NCI-H748 treated with DMSO at 0.1 percent for 48 hours (cell line): Measurements from ENCODE around the gene CTNS.
"Not testable (repeated sequence)": the region's sequence is repeated elsewhere in the genome, so short reads cannot be mapped to it uniquely, and the experiment has no call there.

Experiments used
- DNase-seq: peaks from one replicate; lab custom pipeline; 2025; lab: John Stamatoyannopoulos, UW

The CTNS gene

GRCh38 chr17:3685174-3685573, 48.6 kb downstream of the CTNS start:
- DNase-seq, result no peak

- no peak for DNase-seq
These were observed 51.5 kb downstream of the CTNS start for GRCh38 chr17:3688027-3688553.

- no peak for DNase-seq
These were observed 52.3 kb downstream of the CTNS start for GRCh38 chr17:3688852-3689261.

DNA sequence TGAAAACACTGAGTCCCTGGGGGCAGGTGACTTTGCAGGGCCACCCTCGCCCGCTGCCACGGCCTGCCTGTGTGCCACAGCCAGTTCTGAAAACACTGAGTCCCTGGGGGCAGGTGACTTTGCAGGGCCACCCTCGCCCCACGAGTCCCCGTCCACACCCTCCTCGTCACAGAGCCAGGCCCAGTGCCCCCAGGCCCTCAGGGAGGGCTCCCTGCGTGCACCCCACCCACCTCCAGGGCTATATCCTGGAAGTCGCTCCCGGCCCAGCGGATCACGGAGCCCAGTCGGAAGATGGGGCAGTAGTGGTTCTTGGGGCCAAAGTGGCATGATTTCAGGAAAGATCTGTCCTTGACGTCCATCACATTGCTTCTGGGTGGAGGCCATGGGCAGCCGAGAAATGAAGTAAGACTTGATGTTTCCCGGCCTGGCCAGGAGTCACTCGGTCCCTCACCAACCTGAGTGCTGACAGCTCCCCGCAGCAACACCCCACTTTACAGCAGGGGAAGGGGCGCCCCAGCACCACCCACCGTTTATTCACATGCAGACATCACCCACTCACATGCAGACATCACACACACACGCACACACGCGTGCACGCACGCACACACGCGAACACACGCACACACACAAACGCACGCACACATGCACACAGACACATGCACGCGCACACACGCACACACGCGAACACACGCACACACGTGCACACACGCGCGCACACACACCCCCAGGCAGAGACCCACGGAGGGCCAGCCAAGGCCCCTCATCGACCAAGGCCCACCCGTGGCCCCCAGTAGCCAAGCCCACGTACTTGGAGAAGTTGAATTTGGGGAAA, 52.9 kb downstream of the CTNS start:
- no peak for DNase-seq

GRCh38 chr17:3690094-3690715, 53.6 kb downstream of the CTNS start:
- DNase-seq, result no peak

DNA sequence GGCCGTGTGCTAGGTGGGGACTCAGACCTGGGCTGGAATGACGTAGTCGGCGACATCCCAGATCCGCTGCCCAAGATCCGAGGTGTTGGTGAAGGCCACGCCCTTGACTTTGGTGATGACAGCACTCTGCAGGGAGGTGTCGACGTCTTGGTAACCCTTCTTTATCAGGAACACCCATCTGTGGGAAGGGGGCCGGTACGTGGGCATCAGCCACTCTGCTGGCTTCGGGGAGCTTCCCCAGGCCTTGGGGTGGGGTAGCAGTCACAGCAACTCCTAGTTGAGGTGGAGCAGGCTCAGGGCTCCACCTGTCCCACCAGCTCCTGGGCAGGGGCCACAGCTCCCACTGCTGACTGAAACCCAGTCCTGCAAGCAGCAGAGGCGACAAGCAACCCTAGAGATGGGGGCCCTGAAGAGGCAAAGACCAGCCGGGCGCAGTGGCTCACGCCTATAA, 55.1 kb downstream of the CTNS start:
- DNase-seq, result no peak

- DNase-seq, result no peak
These were observed 55.8 kb downstream of the CTNS start for GRCh38 chr17:3692346-3692745.

- no peak for DNase-seq
These were observed 56.6 kb downstream of the CTNS start for GRCh38 chr17:3693141-3693540.

GRCh38 chr17:3693829-3694231, 57.3 kb downstream of the CTNS start:
- no peak for DNase-seq

GRCh38 chr17:3695129-3695722, 58.7 kb downstream of the CTNS start:
- no peak for DNase-seq

DNA sequence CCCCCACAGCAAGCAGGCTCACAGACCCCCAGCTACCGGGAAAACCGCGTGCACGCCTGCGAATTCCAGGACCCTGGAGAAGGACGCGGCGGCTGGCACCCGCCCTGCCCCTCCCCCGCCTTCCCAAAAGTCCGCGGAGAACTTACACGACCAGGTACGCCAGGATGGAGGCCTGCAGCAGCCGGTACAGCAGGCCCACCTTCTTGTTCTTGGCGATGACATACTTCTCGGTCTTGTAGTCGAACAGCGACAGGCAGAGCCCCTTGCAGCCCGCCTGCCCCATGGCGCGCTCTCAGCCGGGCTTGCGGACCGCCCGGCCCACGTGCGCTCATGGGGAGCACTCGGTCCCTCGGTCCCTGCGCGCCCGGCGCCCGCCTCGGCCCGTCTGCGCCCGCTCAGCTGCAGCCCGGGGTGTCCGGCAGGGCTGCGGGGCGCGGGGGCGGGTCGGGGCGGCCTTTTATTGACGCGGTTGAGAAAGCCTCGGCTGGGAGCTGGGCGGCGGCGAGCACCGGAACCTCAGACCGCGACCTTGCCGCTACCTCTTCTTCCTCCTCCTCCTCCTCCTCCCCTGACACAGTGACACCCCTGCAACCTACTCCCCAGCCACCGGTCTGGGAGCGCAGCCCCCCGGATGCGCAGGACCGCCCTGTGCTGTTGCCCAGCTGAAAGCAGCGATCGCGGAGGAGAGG, 59.3 kb downstream of the CTNS start, which contains the start of gene P2RX5:
Gene P2RX5 (minus strand): TSS at position 433 of the 689 bp plus-strand sequence. CDS start 150 bp downstream, at position 283.
- DNase-seq, result no peak

DNA sequence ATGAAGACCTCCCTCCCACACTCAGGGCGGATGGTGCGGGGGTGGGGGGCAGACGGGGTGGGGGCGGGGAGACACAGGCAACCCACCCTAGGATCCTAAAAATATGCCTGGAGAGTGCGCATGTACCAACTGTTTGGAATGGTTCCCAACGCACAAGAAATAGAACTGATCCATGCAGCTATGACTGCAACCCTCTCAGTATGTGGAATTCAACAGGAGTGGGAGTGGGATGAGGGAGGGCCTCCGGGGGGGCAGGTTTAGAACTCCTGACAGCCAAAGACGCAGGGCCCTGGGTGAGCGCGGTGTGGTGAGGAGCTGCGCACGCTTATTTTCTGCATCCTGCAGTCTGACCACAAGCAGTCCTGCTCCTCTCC, 60.5 kb downstream of the CTNS start:
- no peak for DNase-seq

- DNase-seq, result no peak
These were observed 61.6 kb downstream of the CTNS start for GRCh38 chr17:3698139-3698538.

GRCh38 chr17:3699951-3700350, 63.4 kb downstream of the CTNS start:
- DNase-seq, result no peak

- DNase-seq, result not testable (repeated sequence)
These were observed 65.5 kb downstream of the CTNS start for GRCh38 chr17:3702041-3702539.

- DNase-seq, result no peak
These were observed 68.6 kb downstream of the CTNS start for GRCh38 chr17:3704931-3705717.

GRCh38 chr17:3705718-3705984, 69.1 kb downstream of the CTNS start:
- not testable (repeated sequence) for DNase-seq

DNA sequence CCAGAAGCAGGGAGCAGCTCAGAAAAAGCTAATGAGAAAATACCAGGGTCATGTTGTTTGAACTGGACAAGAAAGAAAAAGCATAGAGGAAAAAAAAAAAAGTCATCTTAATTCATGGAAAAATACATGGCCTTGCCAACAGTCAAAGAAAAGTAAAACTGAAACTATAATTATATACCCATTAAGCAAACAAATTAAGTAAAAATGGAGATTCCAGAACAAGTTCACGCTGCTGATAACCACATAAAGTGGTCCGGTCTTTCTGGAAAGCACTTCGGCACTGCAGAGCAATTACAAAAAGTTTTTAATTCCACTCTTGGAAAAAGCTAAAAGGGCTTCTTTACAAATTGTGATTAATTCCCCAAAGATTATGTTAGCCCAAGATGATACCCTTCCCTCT, 71.8 kb downstream of the CTNS start:
- no peak for DNase-seq

DNA sequence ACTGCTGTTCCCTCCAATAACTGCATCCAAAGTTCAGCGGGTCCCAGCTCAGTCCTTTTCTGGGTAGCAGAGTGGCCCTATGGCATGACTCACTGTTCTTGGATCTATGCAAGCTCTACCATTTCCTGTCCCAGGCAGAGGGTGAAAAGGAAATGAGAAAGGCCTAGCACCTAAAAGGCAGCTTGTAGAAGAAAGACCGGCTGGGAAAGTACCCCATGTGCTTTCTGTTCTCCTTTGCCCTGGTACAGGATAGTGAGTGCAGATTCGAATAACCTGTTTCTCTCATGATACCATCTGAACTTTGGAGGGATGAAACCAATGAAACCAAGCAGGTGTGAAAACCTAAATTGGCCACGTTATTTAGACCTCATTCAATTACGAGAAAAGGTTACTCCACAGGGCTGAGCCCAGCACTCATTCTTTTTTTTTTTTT, 74.4 kb downstream of the CTNS start:
- no peak for DNase-seq
